Stimulated activated CD8-positive, alpha-beta memory T cell treated with anti-CD3 and anti-CD28 coated beads, Interleukin-2, amount 100 ng/mL, for 48 hours (primary cell): ENCODE measurements around the gene JAG1.

Experiments used
- DNase-seq, 2 donors: peaks; one replicate each; pipeline ENCODE4 v3.0.0-alpha.2; 2020; ENCODE audit warnings: low read depth in 2 of 2

JAG1 gene

GRCh38 chr20:10673842-10674683 lies at the start of gene JAG1:
Gene JAG1, minus strand, starts transcription at chr20:10673999. Its CDS starts 469 bp downstream, at chr20:10673530.
- peak; percentile 59 to 65 for DNase-seq

GRCh38 chr20:10721976-10722375 lies 48.2 kb upstream of the JAG1 start:
- no peak for DNase-seq

- no peak for DNase-seq
These were observed 47.5 kb upstream of the JAG1 start for GRCh38 chr20:10721137-10721896.

- no peak for DNase-seq
These were observed 46.8 kb upstream of the JAG1 start for GRCh38 chr20:10720565-10720964.

GRCh38 chr20:10719740-10720385 lies 46.1 kb upstream of the JAG1 start:
- DNase-seq = no peak

- DNase-seq = no peak
These were observed 44.9 kb upstream of the JAG1 start for GRCh38 chr20:10718661-10719060.

GRCh38 chr20:10716855-10717254 lies 43.1 kb upstream of the JAG1 start:
- no peak for DNase-seq

- no peak for DNase-seq
These were observed 41.2 kb upstream of the JAG1 start for GRCh38 chr20:10715035-10715434.

- no peak for DNase-seq
These were observed 40.6 kb upstream of the JAG1 start for GRCh38 chr20:10714236-10714975.

- no peak for DNase-seq
These were observed 39.4 kb upstream of the JAG1 start for GRCh38 chr20:10713161-10713560.

- DNase-seq = no peak
These were observed 38.2 kb upstream of the JAG1 start for GRCh38 chr20:10711903-10712451.

- DNase-seq = no peak
These were observed 37.4 kb upstream of the JAG1 start for GRCh38 chr20:10710991-10711775.

GRCh38 chr20:10709916-10710315 lies 36.1 kb upstream of the JAG1 start:
- DNase-seq = no peak

GRCh38 chr20:10708351-10709185 lies 34.8 kb upstream of the JAG1 start:
- no peak for DNase-seq

GRCh38 chr20:10707791-10708190 lies 34.0 kb upstream of the JAG1 start:
- DNase-seq = no peak

GRCh38 chr20:10707068-10707467 lies 33.3 kb upstream of the JAG1 start:
- DNase-seq = no peak

GRCh38 chr20:10706460-10706811 lies 32.6 kb upstream of the JAG1 start:
- no peak for DNase-seq

GRCh38 chr20:10705801-10706459 lies 32.1 kb upstream of the JAG1 start:
- no peak for DNase-seq

- no peak for DNase-seq
These were observed 27.8 kb upstream of the JAG1 start for GRCh38 chr20:10701607-10702006.
